HepG2 (cell line): ENCODE results near the gene DYNC2I2. TPM values are rescaled to one million over a fixed set of nuclear protein-coding genes. Genes with fewer than 3 reads are reported as not detected.

Experiments used
- ATAC-seq: fragments of 200-7000 bp; cut with Tn5 transposase; 3 replicates; pipeline ENCODE4 v1.9.1; 2020; ENCODE audit warnings: mild to moderate bottlenecking, moderate library complexity
- BruUV-seq: library from RNA; stranded (reverse); fragments of 400-500 nt; replicated peaks from 2 replicates; lab custom pipeline; 2021; lab: Mats Ljungman, UMichigan
- CTCF ChIA-PET: fragments of 300-600 bp; formaldehyde crosslinking; extraction: SDS; loops from one replicate; lab custom pipeline; 2021; ENCODE audit warnings: low total read pairs, inconsistent platforms, low intra/inter-chr PET ratio; lab: Yijun Ruan, JAX
- POLR2A ChIA-PET: fragments of 350-600 bp; sonication (Branson Sonifier 250); formaldehyde crosslinking; loops from one replicate; lab custom pipeline; 2020; ENCODE audit warnings: antibody characterized with exemption, inconsistent platforms; lab: Yijun Ruan, JAX
- DNase-seq: peaks from one replicate; pipeline ENCODE4 v3.0.0-alpha.2; 2015; ENCODE audit warnings: low spot score
- FAIRE-seq: peaks from 3 replicates; lab custom pipeline; 2011; peaks lifted over from hg19 to GRCh38; lab: Jason Lieb, UNC
- H2AFZ ChIP-seq: one replicate; pipeline ENCODE4 v1.6.1; 2011; ENCODE audit warnings: low read length, inconsistent platforms
- H3K27ac ChIP-seq: fragments of 300-600 bp; 3 replicates; pipeline ENCODE4 v1.8.0; 2011; ENCODE audit warnings: mixed run types, mild to moderate bottlenecking, mixed read lengths, low read length, inconsistent platforms; ENCODE audit not compliant: insufficient read depth; ENCODE audit errors: extremely low read length
- H3K27me3 ChIP-seq, 2 experiments: fragments of 200-600 bp in 1 of 2; 2 replicates in 1 of 2; 3 replicates in 1 of 2; pipeline versions ENCODE4 v1.6.0 to v1.8.0; 2011; ENCODE audit warnings: low read length in 2 of 2, mild to moderate bottlenecking in 2 of 2, moderate library complexity in 2 of 2, inconsistent platforms in 1 of 2; ENCODE audit not compliant: insufficient read depth in 2 of 2, control insufficient read depth in 1 of 2
- H3K36me3 ChIP-seq, 2 experiments: fragments of 200-600 bp in 1 of 2; replicated peaks in 1 of 2; 2 replicates in 1 of 2; 3 replicates in 1 of 2; pipeline versions ENCODE4 v1.5.1 to v1.8.0; 2011; ENCODE audit warnings: low read length in 2 of 2, inconsistent platforms in 1 of 2; ENCODE audit not compliant: insufficient read depth in 2 of 2, control insufficient read depth in 1 of 2
- H3K4me1 ChIP-seq: 2 replicates; pipeline ENCODE4 v1.5.1; 2012; ENCODE audit warnings: low read length, inconsistent platforms; ENCODE audit not compliant: insufficient read depth
- H3K4me2 ChIP-seq: 2 replicates; pipeline ENCODE4 v1.6.0; 2011; ENCODE audit warnings: low read depth, low read length, inconsistent platforms
- H3K4me3 ChIP-seq, 3 experiments: fragments of 200-600 bp in 1 of 3; sonication (generic), shearing (Covaris generic) in 1 of 3; replicated peaks in 1 of 3; 2 replicates each; pipeline ENCODE4 v1.5.1; 2011 to 2016; ENCODE audit warnings: low read length in 3 of 3, inconsistent platforms in 2 of 3, low read depth in 2 of 3, mild to moderate bottlenecking in 2 of 3, control low read depth in 1 of 3, mixed read lengths in 1 of 3; ENCODE audit not compliant: insufficient read depth in 1 of 3
- H3K79me2 ChIP-seq: one replicate; pipeline ENCODE4 v1.6.1; 2011; ENCODE audit warnings: low read length, inconsistent platforms; ENCODE audit not compliant: insufficient read depth
- H3K9ac ChIP-seq: 2 replicates; pipeline ENCODE4 v1.6.0; 2011; ENCODE audit warnings: mild to moderate bottlenecking, low read depth, low read length, inconsistent platforms; ENCODE audit not compliant: insufficient read depth
- H3K9me3 ChIP-seq: 2 replicates; pipeline ENCODE4 v1.5.1; 2012; ENCODE audit warnings: mild to moderate bottlenecking, low read length
- H4K20me1 ChIP-seq: 2 replicates; pipeline ENCODE4 v1.6.0; 2011; ENCODE audit warnings: inconsistent platforms, mild to moderate bottlenecking, low read length, moderate library complexity; ENCODE audit not compliant: insufficient read depth
- BRD4 ChIP-seq: sonication (generic); formaldehyde crosslinking; IDR thresholded peaks from 2 replicates; pipeline ENCODE4 v1.4.0; 2020; ENCODE audit warnings: missing genetic modification reagents
- CEBPG ChIP-seq: IDR thresholded peaks from 2 replicates; pipeline ENCODE4 v1.6.1; 2016
- MYC ChIP-seq: sonication (generic); formaldehyde crosslinking; IDR thresholded peaks from 2 replicates; pipeline ENCODE4 v1.9.0; 2021; ENCODE audit warnings: missing genetic modification reagents, borderline replicate concordance
- MZF1 ChIP-seq: sonication (generic); formaldehyde crosslinking; IDR thresholded peaks from 2 replicates; pipeline ENCODE4 v1.8.1; 2023; ENCODE audit warnings: mild to moderate bottlenecking, missing genetic modification reagents, borderline replicate concordance
- SALL1 ChIP-seq: sonication (generic); formaldehyde crosslinking; IDR thresholded peaks from 2 replicates; pipeline ENCODE4 v1.8.0; 2022; ENCODE audit warnings: mild to moderate bottlenecking, missing genetic modification reagents
- SIX4 ChIP-seq: sonication (generic); formaldehyde crosslinking; IDR thresholded peaks from 2 replicates; pipeline ENCODE4 v1.4.0; 2020; ENCODE audit warnings: missing genetic modification reagents
- SYNCRIP ChIP-seq: fragments of 200-400 bp; formaldehyde crosslinking; IDR thresholded peaks from 2 replicates; pipeline ENCODE4 v1.6.1; 2018; ENCODE audit warnings: mild to moderate bottlenecking, low read depth, low read length; ENCODE audit not compliant: insufficient read depth
- TBP ChIP-seq: sonication (generic); formaldehyde crosslinking; IDR thresholded peaks from 2 replicates; pipeline ENCODE4 v1.5.0; 2020; ENCODE audit warnings: missing genetic modification reagents
- TBX3 ChIP-seq: fragments of 450-650 bp; IDR thresholded peaks from 2 replicates; pipeline ENCODE4 v1.6.1; 2017; ENCODE audit warnings: antibody characterized with exemption, mild to moderate bottlenecking, inconsistent platforms, borderline replicate concordance
- ZMYM4 ChIP-seq: sonication (generic); formaldehyde crosslinking; IDR thresholded peaks from 2 replicates; pipeline ENCODE4 v1.8.1; 2023; ENCODE audit warnings: mild to moderate bottlenecking, missing genetic modification reagents
- ZNF546 ChIP-seq: sonication (generic); formaldehyde crosslinking; conservative IDR thresholded peaks from 2 replicates; pipeline ENCODE4 v1.8.1; 2023; ENCODE audit warnings: mild to moderate bottlenecking, missing genetic modification reagents
- ZNF558 ChIP-seq: sonication (generic); formaldehyde crosslinking; IDR thresholded peaks from 2 replicates; pipeline ENCODE4 v1.9.0; 2022; ENCODE audit warnings: mild to moderate bottlenecking, missing genetic modification reagents, borderline replicate concordance
- ZNF577 ChIP-seq: sonication (generic); formaldehyde crosslinking; IDR thresholded peaks from 2 replicates; pipeline ENCODE4 v1.4.0; 2020; ENCODE audit warnings: mild to moderate bottlenecking, low read depth, missing genetic modification reagents, borderline replicate concordance
- WGBS: methylation state at CpG from one replicate; pipeline ENCODE4 v1.1.6; 2017; ENCODE audit warnings: low lambda C conversion rate; 5-methylcytosine and 5-hydroxymethylcytosine counted together
- in situ Hi-C: cut with HindIII; loops from 2 replicates; pipeline ENCODE4 v1.10.0; 2017; ENCODE audit warnings: low pct_unique_long_range_greater_than_20kb; ENCODE audit not compliant: extremely low pct_ligation_motif_present
- intact Hi-C: fragments of 100-400 bp; cut with micrococcal nuclease; formaldehyde crosslinking; loops from one replicate; pipeline ENCODE4 v1.10.0; 2022; ENCODE audit not compliant: unreplicated experiment
- polyA plus RNA-seq, 8 experiments: library from polyadenylated mRNA; depleted of rRNA in 3 of 8; stranded (reverse) in 7 of 8; unstranded in 1 of 8; fragments of >200 nt; fragmentation: Illumina TruSeq in 4 of 8; extraction: Trizol in 4 of 8; gene quantifications; 2 replicates each; pipeline versions ENCODE4 v1.2.1 to v1.2.3, GENCODE V29; 2011 to 2016; ENCODE audit warnings: low read depth in 4 of 8, missing spikeins in 1 of 8, mixed read lengths in 1 of 8; ENCODE audit not compliant: insufficient read depth in 1 of 8
- total RNA-seq, 5 experiments: library from RNA; depleted of rRNA; stranded (reverse); fragments of >200 nt; fragmentation: Illumina TruSeq; extraction: Trizol; gene quantifications; 2 replicates each; pipeline ENCODE4 v1.2.3, GENCODE V29; 2016; ENCODE audit warnings: low read depth in 1 of 5
- TF ChIP-seq, protein P1 (sequence below): sonication (generic); formaldehyde crosslinking; IDR thresholded peaks from 2 replicates; pipeline ENCODE4 v1.4.0; 2020; ENCODE audit warnings: missing genetic modification reagents
- TF ChIP-seq, protein P2 (sequence below): sonication (generic); formaldehyde crosslinking; conservative IDR thresholded peaks from 2 replicates; pipeline ENCODE4 v1.8.1; 2023; ENCODE audit warnings: missing genetic modification reagents
- TF ChIP-seq, protein P3 (sequence below): sonication (generic); formaldehyde crosslinking; IDR thresholded peaks from 2 replicates; pipeline ENCODE4 v1.4.0; 2020; ENCODE audit warnings: missing genetic modification reagents, borderline replicate concordance

DYNC2I2 gene
- total and polyA plus RNA-seq, 2 of the 13 experiments (the other 11 are each of a cell fraction or from before 2014, with no cell fraction given), result 13.7 to 40.2 TPM

DNA sequence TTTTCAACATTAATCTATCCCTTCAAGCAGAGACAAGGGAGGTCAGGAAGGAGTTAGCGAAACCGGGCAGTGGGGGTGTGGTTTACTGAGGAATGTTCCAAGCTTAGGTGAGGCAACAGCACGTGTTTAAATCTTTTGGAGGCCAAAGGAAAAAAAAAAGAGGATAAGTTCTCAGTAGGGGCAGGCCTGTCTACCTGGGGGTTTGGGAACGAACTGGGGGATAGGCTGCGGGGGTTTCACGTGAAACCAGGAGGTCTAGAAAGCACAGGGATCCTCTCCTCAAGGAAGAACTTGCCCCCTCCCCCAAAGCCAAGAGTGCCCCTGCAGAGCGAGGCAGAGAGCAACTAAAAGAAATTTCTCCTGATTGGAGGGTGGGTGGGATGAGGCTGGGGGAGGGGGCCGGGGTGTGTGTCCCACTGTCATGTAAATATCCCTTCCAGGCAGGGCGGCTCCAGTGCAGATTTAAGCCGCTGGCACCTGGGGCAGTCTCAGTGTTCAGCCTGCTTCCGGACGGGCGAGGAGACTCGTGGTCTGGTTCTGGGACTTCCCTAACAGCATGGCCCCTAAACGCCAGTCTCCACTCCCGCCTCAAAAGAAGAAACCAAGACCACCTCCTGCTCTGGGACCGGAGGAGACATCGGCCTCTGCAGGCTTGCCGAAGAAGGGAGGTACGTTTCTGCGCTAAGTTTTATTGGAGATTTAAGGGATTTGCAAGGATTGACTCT lies 26.9 kb upstream of the DYNC2I2 start:
- BruUV-seq, result TSS peak; percentile 78
- ATAC-seq (peak; percentile 12; the same call in 1 of the 3 replicates), DNase-seq (no peak), FAIRE-seq (no peak)
- Histone ChIP-seq H2AFZ (no peak overlapping the region), H3K9ac (peak overlapping the region; percentile 87), H3K4me2 (peak overlapping the region; percentile 95), H3K27ac (peak overlapping the region; percentile 73), H4K20me1 (no peaks in the 10 kb centered on the region), H3K4me1 (peaks cover 53% of the 10 kb centered on the region), H3K79me2 (peaks cover 7% of the 10 kb centered on the region), H3K36me3 (no peaks in the 10 kb centered on the region), H3K4me3 (peak overlapping the region; percentile 60 to 83 (median 67)), H3K27me3 (no peaks in the 10 kb centered on the region; a peak in 1 of 5 replicates), H3K9me3 (no peaks in the 10 kb centered on the region)
- intact Hi-C loops, result no loop called here
- WGBS, result 36% methylated on average over 9 of the region's 21 CpGs
- ChIA-PET POLR2A (interaction anchor here (0.7 to 5.0 kb wide), 15 partner anchors 9 to 786 kb away, joined by 3 to 33 read pairs (median 6); partner anchors contain the start of genes DYNC2I2, ENDOG, PKN3 and ZDHHC12), CTCF (no interaction called here)
- in situ Hi-C loops, result no loop called here
- TF ChIP-seq SALL1 (CRISPR knock-in tag) (0 out of 2 replicates have a peak, but pooled peaks have one; percentile 5), MYC (CRISPR knock-in tag) (peak; percentile 36; the same call in 1 of the 2 replicates), SYNCRIP (no peak), MZF1 (CRISPR knock-in tag) (no peak; the same call in 1 of the 2 replicates), SIX4 (CRISPR knock-in tag) (no peak), ZNF577 (CRISPR knock-in tag) (no peak), ZMYM4 (CRISPR knock-in tag) (no peak), BRD4 (CRISPR knock-in tag) (0 out of 2 replicates have a peak, but pooled peaks have one; percentile 3), CEBPG (0 out of 2 replicates have a peak, but pooled peaks have one; percentile 24), ZNF546 (0 out of 2 replicates have a peak, but pooled peaks have one; percentile 3), ZNF558 (0 out of 2 replicates have a peak, but pooled peaks have one; percentile 38), TBX3 (no peak), TBP (CRISPR knock-in tag) (no peak)
- TF ChIP-seq, protein P1, sequence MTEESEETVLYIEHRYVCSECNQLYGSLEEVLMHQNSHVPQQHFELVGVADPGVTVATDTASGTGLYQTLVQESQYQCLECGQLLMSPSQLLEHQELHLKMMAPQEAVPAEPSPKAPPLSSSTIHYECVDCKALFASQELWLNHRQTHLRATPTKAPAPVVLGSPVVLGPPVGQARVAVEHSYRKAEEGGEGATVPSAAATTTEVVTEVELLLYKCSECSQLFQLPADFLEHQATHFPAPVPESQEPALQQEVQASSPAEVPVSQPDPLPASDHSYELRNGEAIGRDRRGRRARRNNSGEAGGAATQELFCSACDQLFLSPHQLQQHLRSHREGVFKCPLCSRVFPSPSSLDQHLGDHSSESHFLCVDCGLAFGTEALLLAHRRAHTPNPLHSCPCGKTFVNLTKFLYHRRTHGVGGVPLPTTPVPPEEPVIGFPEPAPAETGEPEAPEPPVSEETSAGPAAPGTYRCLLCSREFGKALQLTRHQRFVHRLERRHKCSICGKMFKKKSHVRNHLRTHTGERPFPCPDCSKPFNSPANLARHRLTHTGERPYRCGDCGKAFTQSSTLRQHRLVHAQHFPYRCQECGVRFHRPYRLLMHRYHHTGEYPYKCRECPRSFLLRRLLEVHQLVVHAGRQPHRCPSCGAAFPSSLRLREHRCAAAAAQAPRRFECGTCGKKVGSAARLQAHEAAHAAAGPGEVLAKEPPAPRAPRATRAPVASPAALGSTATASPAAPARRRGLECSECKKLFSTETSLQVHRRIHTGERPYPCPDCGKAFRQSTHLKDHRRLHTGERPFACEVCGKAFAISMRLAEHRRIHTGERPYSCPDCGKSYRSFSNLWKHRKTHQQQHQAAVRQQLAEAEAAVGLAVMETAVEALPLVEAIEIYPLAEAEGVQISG, result 0 out of 2 replicates have a peak, but pooled peaks have one; percentile 11
- TF ChIP-seq, protein P2, sequence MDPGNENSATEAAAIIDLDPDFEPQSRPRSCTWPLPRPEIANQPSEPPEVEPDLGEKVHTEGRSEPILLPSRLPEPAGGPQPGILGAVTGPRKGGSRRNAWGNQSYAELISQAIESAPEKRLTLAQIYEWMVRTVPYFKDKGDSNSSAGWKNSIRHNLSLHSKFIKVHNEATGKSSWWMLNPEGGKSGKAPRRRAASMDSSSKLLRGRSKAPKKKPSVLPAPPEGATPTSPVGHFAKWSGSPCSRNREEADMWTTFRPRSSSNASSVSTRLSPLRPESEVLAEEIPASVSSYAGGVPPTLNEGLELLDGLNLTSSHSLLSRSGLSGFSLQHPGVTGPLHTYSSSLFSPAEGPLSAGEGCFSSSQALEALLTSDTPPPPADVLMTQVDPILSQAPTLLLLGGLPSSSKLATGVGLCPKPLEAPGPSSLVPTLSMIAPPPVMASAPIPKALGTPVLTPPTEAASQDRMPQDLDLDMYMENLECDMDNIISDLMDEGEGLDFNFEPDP (CRISPR knock-in tag), result 0 out of 2 replicates have a peak, but pooled peaks have one; percentile 69
- TF ChIP-seq, protein P3, sequence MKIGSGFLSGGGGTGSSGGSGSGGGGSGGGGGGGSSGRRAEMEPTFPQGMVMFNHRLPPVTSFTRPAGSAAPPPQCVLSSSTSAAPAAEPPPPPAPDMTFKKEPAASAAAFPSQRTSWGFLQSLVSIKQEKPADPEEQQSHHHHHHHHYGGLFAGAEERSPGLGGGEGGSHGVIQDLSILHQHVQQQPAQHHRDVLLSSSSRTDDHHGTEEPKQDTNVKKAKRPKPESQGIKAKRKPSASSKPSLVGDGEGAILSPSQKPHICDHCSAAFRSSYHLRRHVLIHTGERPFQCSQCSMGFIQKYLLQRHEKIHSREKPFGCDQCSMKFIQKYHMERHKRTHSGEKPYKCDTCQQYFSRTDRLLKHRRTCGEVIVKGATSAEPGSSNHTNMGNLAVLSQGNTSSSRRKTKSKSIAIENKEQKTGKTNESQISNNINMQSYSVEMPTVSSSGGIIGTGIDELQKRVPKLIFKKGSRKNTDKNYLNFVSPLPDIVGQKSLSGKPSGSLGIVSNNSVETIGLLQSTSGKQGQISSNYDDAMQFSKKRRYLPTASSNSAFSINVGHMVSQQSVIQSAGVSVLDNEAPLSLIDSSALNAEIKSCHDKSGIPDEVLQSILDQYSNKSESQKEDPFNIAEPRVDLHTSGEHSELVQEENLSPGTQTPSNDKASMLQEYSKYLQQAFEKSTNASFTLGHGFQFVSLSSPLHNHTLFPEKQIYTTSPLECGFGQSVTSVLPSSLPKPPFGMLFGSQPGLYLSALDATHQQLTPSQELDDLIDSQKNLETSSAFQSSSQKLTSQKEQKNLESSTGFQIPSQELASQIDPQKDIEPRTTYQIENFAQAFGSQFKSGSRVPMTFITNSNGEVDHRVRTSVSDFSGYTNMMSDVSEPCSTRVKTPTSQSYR (CRISPR knock-in tag), result peak; percentile 40; the same call in 1 of the 2 replicates
